GM12878 (cell line): ENCODE data around the gene PCLAF. TPM values are rescaled to one million over a fixed set of nuclear protein-coding genes. Genes with fewer than 3 reads are reported as not detected.

Source experiments
- ATF7 ChIP-seq: fragments of 450-650 bp; IDR thresholded peaks from 2 replicates; pipeline ENCODE4 v1.6.1; 2016; ENCODE audit warnings: low read depth, mild to moderate bottlenecking
- CREM ChIP-seq: IDR thresholded peaks from 2 replicates; pipeline ENCODE4 v1.6.1; 2014; ENCODE audit warnings: antibody characterized with exemption, low read depth
- EP300 ChIP-seq, 2 experiments: fragments of 150-350 bp in 1 of 2; IDR thresholded peaks; 2 replicates each; pipeline ENCODE4 v1.6.1; 2011 to 2012; ENCODE audit warnings: low read depth in 2 of 2, low read length in 2 of 2, borderline replicate concordance in 1 of 2, improper control_type of control experiment in 1 of 2, inconsistent platforms in 1 of 2; ENCODE audit not compliant: control insufficient read depth in 1 of 2
- ETV6 ChIP-seq, 2 experiments: fragments of 450-650 bp in 1 of 2; IDR thresholded peaks in 1 of 2; conservative IDR thresholded peaks in 1 of 2; 2 replicates each; pipeline ENCODE4 v1.6.1; 2014; ENCODE audit warnings: antibody characterized with exemption in 1 of 2, borderline replicate concordance in 1 of 2, low read depth in 1 of 2, mild to moderate bottlenecking in 1 of 2, moderate library complexity in 1 of 2
- HDGF ChIP-seq: fragments of 450-650 bp; IDR thresholded peaks from 2 replicates; pipeline ENCODE4 v1.6.1; 2016; ENCODE audit warnings: antibody characterized with exemption
- IKZF1 ChIP-seq: fragments of 450-650 bp; conservative IDR thresholded peaks from 2 replicates; pipeline ENCODE4 v1.6.1; 2017; ENCODE audit warnings: antibody characterized with exemption, mild to moderate bottlenecking
- IRF5 ChIP-seq: fragments of 450-650 bp; IDR thresholded peaks from 2 replicates; pipeline ENCODE4 v1.6.1; 2017; ENCODE audit warnings: borderline replicate concordance
- JUNB ChIP-seq: IDR thresholded peaks from 2 replicates; pipeline ENCODE4 v1.6.1; 2016; ENCODE audit warnings: antibody characterized with exemption, mild to moderate bottlenecking
- KAT2A ChIP-seq: conservative IDR thresholded peaks from 2 replicates; pipeline ENCODE4 v1.6.1; 2011; ENCODE audit warnings: low read depth, low read length; ENCODE audit not compliant: control insufficient read depth
- KDM1A ChIP-seq: fragments of 200-600 bp; sonication (generic); IDR thresholded peaks from 2 replicates; pipeline ENCODE4 v1.6.1; 2016; ENCODE audit warnings: borderline replicate concordance
- MLLT1 ChIP-seq: fragments of 450-650 bp; IDR thresholded peaks from 2 replicates; pipeline ENCODE4 v1.6.1; 2016; ENCODE audit warnings: mild to moderate bottlenecking
- MTA2 ChIP-seq: fragments of 450-650 bp; IDR thresholded peaks from 2 replicates; pipeline ENCODE4 v1.6.1; 2016; ENCODE audit warnings: low read depth, mild to moderate bottlenecking, moderate library complexity
- MTA3 ChIP-seq: IDR thresholded peaks from 2 replicates; pipeline ENCODE4 v1.6.1; 2012; ENCODE audit warnings: low read length, inconsistent platforms, borderline replicate concordance
- PAX8 ChIP-seq: fragments of 450-650 bp; IDR thresholded peaks from 2 replicates; pipeline ENCODE4 v1.6.1; 2017; ENCODE audit warnings: mild to moderate bottlenecking, moderate library complexity
- SREBF2 ChIP-seq: IDR thresholded peaks from 2 replicates; pipeline ENCODE4 v1.6.1; 2012; ENCODE audit warnings: mild to moderate bottlenecking, low read length
- TARDBP ChIP-seq: IDR thresholded peaks from 2 replicates; pipeline ENCODE4 v1.6.1; 2016; ENCODE audit warnings: borderline replicate concordance
- WRNIP1 ChIP-seq: IDR thresholded peaks from 2 replicates; pipeline ENCODE4 v1.6.1; 2011; ENCODE audit warnings: low read depth, low read length, improper control_type of control experiment, borderline replicate concordance
- ZBED1 ChIP-seq: IDR thresholded peaks from 2 replicates; pipeline ENCODE4 v1.6.1; 2016; ENCODE audit warnings: borderline replicate concordance
- ZBTB40 ChIP-seq: fragments of 450-650 bp; IDR thresholded peaks from 2 replicates; pipeline ENCODE4 v1.6.1; 2016; ENCODE audit warnings: mild to moderate bottlenecking, moderate library complexity, borderline replicate concordance
- ZNF592 ChIP-seq: fragments of 450-650 bp; IDR thresholded peaks from 2 replicates; pipeline ENCODE4 v1.6.1; 2017; ENCODE audit warnings: mild to moderate bottlenecking, moderate library complexity
- polyA plus RNA-seq, 11 experiments: library from polyadenylated mRNA; depleted of rRNA in 4 of 11; unstranded in 6 of 11; stranded (reverse) in 5 of 11; fragments of >200 nt; fragmentation: Nextera tagmentation in 4 of 11; fragmentation: Illumina TruSeq in 1 of 11; extraction: Ambion mirVana in 4 of 11; extraction: Trizol in 1 of 11; gene quantifications; 1 replicate in 1 of 11; 2 replicates in 10 of 11; pipeline versions ENCODE4 v1.2.1 to v1.2.3, GENCODE V29; 2011 to 2016; ENCODE audit warnings: inconsistent platforms in 2 of 11, missing spikeins in 2 of 11, low read depth in 1 of 11
- total RNA-seq, 4 experiments: library from RNA; depleted of rRNA in 3 of 4; stranded (reverse); fragments of >200 nt in 3 of 4; fragmentation: Illumina TruSeq in 1 of 4; extraction: Trizol in 1 of 4; gene quantifications; 2 replicates each; pipeline versions ENCODE4 v1.2.1 to v1.2.3, GENCODE V29; 2013 to 2021

The PCLAF gene
- total and polyA plus RNA-seq, 10 of the 15 experiments (the other 5 are each of a cell fraction or from before 2014, with no cell fraction given), result 79.0 to 627 (median 343) TPM

- TF ChIP-seq ATF7, result peak; percentile 70
- peak; percentile 13; the same call in 1 of the 2 replicates for TF ChIP-seq CREM
- TF ChIP-seq MTA2, result peak; percentile 95
- no peak for TF ChIP-seq HDGF
- TF ChIP-seq TARDBP, result no peak
- TF ChIP-seq SREBF2, result no peak
- TF ChIP-seq IKZF1, result peak; percentile 90
- no peak for TF ChIP-seq KDM1A
- no peak for TF ChIP-seq PAX8
- TF ChIP-seq IRF5, result no peak
- no peak for TF ChIP-seq MTA3
- TF ChIP-seq MLLT1, result 0 out of 2 replicates have a peak, but pooled peaks have one; percentile 63
- no peak; the same call in 1 of the 2 replicates for TF ChIP-seq ZBTB40
- TF ChIP-seq ETV6 (conservative IDR thresholded peaks at IDR 0.05 in 1 of 2, IDR thresholded peaks at IDR 0.05 in 1 of 2; ENCODE audit: borderline replicate concordance in 1 of 2, low read depth in 1 of 2), result no peak
- no peak for TF ChIP-seq KAT2A
- TF ChIP-seq JUNB, result peak; percentile 41; the same call in 1 of the 2 replicates
- no peak for TF ChIP-seq WRNIP1
- peak; percentile 79 to 90; a peak in 3 of 4 replicates for TF ChIP-seq EP300 (IDR thresholded peaks at IDR 0.05; ENCODE audit: borderline replicate concordance in 1 of 2, control insufficient read depth in 1 of 2, low read depth in 2 of 2, low read length in 2 of 2)
- peak; percentile 6; the same call in 1 of the 2 replicates for TF ChIP-seq ZNF592
- TF ChIP-seq ZBED1, result no peak
Observed at GRCh38 chr15:64423970-64424369, 42.7 kb upstream of the PCLAF start (continued).
